Keratinocyte (primary cell): Measurements from ENCODE around the gene LEAP2. TPM values are rescaled to one million over a fixed set of nuclear protein-coding genes. Genes with fewer than 3 reads are reported as not detected.

ENCODE experiments used
- DNase-seq: peaks from one replicate; pipeline ENCODE4 v3.0.0-alpha.2; 2011; ENCODE audit warnings: low read depth, missing footprints, low spot score
- FAIRE-seq: peaks from 2 replicates; lab custom pipeline; 2011; peaks lifted over from hg19 to GRCh38; lab: Jason Lieb, UNC
- H2AFZ ChIP-seq: 2 replicates; pipeline ENCODE4 v1.6.0; 2012; ENCODE audit warnings: low read length, control low read depth, inconsistent platforms; ENCODE audit not compliant: control insufficient read depth
- H3K27ac ChIP-seq: 2 replicates; pipeline ENCODE4 v1.5.1; 2011; ENCODE audit warnings: low read length; ENCODE audit not compliant: control insufficient read depth, insufficient read depth
- H3K27me3 ChIP-seq: 3 replicates; pipeline ENCODE4 v1.6.0; 2011; ENCODE audit warnings: low read length; ENCODE audit not compliant: control insufficient read depth, insufficient read depth; ENCODE audit errors: extremely low read depth
- H3K36me3 ChIP-seq, 2 experiments: 2 replicates in 1 of 2; 3 replicates in 1 of 2; pipeline ENCODE4 v1.5.1; 2011; ENCODE audit warnings: low read length in 2 of 2, mild to moderate bottlenecking in 1 of 2; ENCODE audit not compliant: control insufficient read depth in 2 of 2, insufficient read depth in 2 of 2; ENCODE audit errors: extremely low read depth in 1 of 2
- H3K4me1 ChIP-seq: 3 replicates; pipeline ENCODE4 v1.5.1; 2011; ENCODE audit warnings: low read length; ENCODE audit not compliant: control insufficient read depth, insufficient read depth; ENCODE audit errors: extremely low read depth
- H3K4me2 ChIP-seq: 3 replicates; pipeline ENCODE4 v1.6.0; 2011; ENCODE audit warnings: low read depth, low read length; ENCODE audit not compliant: control insufficient read depth, insufficient read depth; ENCODE audit errors: extremely low read depth
- H3K4me3 ChIP-seq, 3 experiments: fragments of 200-600 bp in 1 of 3; sonication (generic) in 1 of 3; 2 replicates in 2 of 3; 3 replicates in 1 of 3; pipeline ENCODE4 v1.5.1; 2011 to 2016; ENCODE audit warnings: low read length in 3 of 3, mild to moderate bottlenecking in 3 of 3, control low read depth in 2 of 3, inconsistent platforms in 1 of 3, low read depth in 1 of 3, mixed read lengths in 1 of 3, mixed run types in 1 of 3, moderate library complexity in 1 of 3; ENCODE audit not compliant: control insufficient read depth in 2 of 3, insufficient read depth in 2 of 3; ENCODE audit errors: extremely low read depth in 1 of 3
- H3K79me2 ChIP-seq: 2 replicates; pipeline ENCODE4 v1.6.0; 2012; ENCODE audit warnings: low read length; ENCODE audit not compliant: control insufficient read depth, insufficient read depth
- H3K9ac ChIP-seq: 3 replicates; pipeline ENCODE4 v1.6.0; 2011; ENCODE audit warnings: low read length; ENCODE audit not compliant: control insufficient read depth, insufficient read depth; ENCODE audit errors: extremely low read depth
- H3K9me1 ChIP-seq: 3 replicates; pipeline ENCODE4 v1.6.0; 2011; ENCODE audit warnings: low read length; ENCODE audit not compliant: control insufficient read depth, insufficient read depth; ENCODE audit errors: extremely low read depth
- H3K9me3 ChIP-seq: 2 replicates; pipeline ENCODE4 v1.5.1; 2012; ENCODE audit warnings: low read depth, low read length; ENCODE audit not compliant: control insufficient read depth
- H4K20me1 ChIP-seq: 3 replicates; pipeline ENCODE4 v1.6.0; 2011; ENCODE audit warnings: low read length; ENCODE audit not compliant: control insufficient read depth, insufficient read depth; ENCODE audit errors: extremely low read depth
- EZH2 ChIP-seq: IDR thresholded peaks from one replicate; pipeline ENCODE4 v1.6.1; 2012; ENCODE audit warnings: inconsistent platforms, mild to moderate bottlenecking, low read length, moderate library complexity
- dilution Hi-C: fragments of 300-500 bp; cut with MboI; formaldehyde crosslinking; loops from one replicate; pipeline ENCODE4 v1.7.0; 2020; ENCODE audit warnings: low sequenced_read_pairs; ENCODE audit not compliant: extremely low pct_ligation_motif_present
- polyA plus RNA-seq, 5 experiments: library from polyadenylated mRNA; depleted of rRNA in 3 of 5; stranded (reverse) in 3 of 5; stranded (forward) in 1 of 5; unstranded in 1 of 5; fragments of >200 nt; gene quantifications; 1 replicate in 1 of 5; 2 replicates in 3 of 5; 3 replicates in 1 of 5; pipeline versions ENCODE4 v1.2.1 to v1.2.3, GENCODE V29; 2011 to 2012; ENCODE audit warnings: missing spikeins in 2 of 5, low read depth in 1 of 5, low replicate concordance in 1 of 5
- small RNA-seq, 3 experiments: library from RNA; depleted of rRNA; stranded (forward); fragments of <200 nt; gene quantifications; one replicate each; pipeline ENCODE3, GENCODE V24; 2012; ENCODE audit warnings: low read depth in 3 of 3, low replicate concordance in 1 of 3; ENCODE audit not compliant: insufficient read length in 3 of 3
- TF ChIP-seq, protein P1 (sequence below), 3 experiments: IDR thresholded peaks in 1 of 3; conservative IDR thresholded peaks in 1 of 3; optimal IDR thresholded peaks in 1 of 3; 2 replicates in 2 of 3; 3 replicates in 1 of 3; pipeline versions ENCODE3 to v1.5.1; 2011; ENCODE audit warnings: low read length in 3 of 3, mild to moderate bottlenecking in 3 of 3, moderate library complexity in 2 of 3, control low read depth in 1 of 3, inconsistent platforms in 1 of 3; ENCODE audit not compliant: insufficient read depth in 2 of 3; ENCODE audit errors: extremely low read depth in 1 of 3

Gene LEAP2
- polyA plus RNA-seq, 1 donor (not counting 4 experiments of a cell fraction or from before 2014, with no cell fraction given), result 1.2 TPM

DNA sequence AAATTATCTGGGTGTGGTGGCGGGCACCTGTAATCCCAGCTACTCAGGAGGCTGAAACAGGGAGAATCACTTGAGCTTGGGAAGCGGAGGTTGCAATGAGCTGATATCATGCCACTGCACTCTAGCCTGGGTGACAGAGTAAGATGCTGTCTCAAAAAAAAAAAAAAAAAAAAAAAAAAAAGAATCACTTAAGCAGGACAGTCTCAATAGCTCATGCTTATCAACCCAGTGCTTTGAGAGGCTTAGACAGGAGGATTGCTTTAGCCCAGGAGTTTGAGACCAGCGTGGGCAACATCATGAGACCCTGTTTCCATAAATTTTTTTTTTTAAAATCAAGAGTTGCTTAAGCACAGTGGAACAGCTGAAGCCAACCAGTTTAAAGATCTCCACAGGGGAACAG, 42.6 kb downstream of the LEAP2 start:
- dilution Hi-C loops, result no loop called here
- no peak overlapping the region for H3K4me3 ChIP-seq
- peak overlapping the region; percentile 42 for H3K27ac ChIP-seq
- FAIRE-seq (no peak), DNase-seq (no peak)
- no peak overlapping the region for H2AFZ ChIP-seq
- no peak overlapping the region for H3K4me2 ChIP-seq
- H3K4me1 ChIP-seq, result peaks cover 3% of the 10 kb centered on the region
- H3K9me1 ChIP-seq, result no peaks in the 10 kb centered on the region
- peaks cover 7 to 13% of the 10 kb centered on the region in 2 experiments for H3K36me3 ChIP-seq
- no peaks in the 10 kb centered on the region for H3K27me3 ChIP-seq
- H3K79me2 ChIP-seq, result peaks cover 27% of the 10 kb centered on the region
- H3K9me3 ChIP-seq, result no peaks in the 10 kb centered on the region
- no peak overlapping the region for H3K9ac ChIP-seq
- H4K20me1 ChIP-seq, result no peaks in the 10 kb centered on the region
- no peak for TF ChIP-seq EZH2
- TF ChIP-seq, protein P1, sequence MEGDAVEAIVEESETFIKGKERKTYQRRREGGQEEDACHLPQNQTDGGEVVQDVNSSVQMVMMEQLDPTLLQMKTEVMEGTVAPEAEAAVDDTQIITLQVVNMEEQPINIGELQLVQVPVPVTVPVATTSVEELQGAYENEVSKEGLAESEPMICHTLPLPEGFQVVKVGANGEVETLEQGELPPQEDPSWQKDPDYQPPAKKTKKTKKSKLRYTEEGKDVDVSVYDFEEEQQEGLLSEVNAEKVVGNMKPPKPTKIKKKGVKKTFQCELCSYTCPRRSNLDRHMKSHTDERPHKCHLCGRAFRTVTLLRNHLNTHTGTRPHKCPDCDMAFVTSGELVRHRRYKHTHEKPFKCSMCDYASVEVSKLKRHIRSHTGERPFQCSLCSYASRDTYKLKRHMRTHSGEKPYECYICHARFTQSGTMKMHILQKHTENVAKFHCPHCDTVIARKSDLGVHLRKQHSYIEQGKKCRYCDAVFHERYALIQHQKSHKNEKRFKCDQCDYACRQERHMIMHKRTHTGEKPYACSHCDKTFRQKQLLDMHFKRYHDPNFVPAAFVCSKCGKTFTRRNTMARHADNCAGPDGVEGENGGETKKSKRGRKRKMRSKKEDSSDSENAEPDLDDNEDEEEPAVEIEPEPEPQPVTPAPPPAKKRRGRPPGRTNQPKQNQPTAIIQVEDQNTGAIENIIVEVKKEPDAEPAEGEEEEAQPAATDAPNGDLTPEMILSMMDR (optimal IDR thresholded peaks at IDR 0.05 in 1 of 3, IDR thresholded peaks at IDR 0.05 in 1 of 3, conservative IDR thresholded peaks at IDR 0.05 in 1 of 3; ENCODE audit: extremely low read depth in 1 of 3, insufficient read depth in 2 of 3, low read length in 3 of 3), result no peak

Small RNA genes lying within 50 kb of the gene (small RNA-seq; reads per million reads assigned to genes)
- 0 reads per million in 3 experiments for gene RNA5SP192

Other genes starting within 250 kb of the LEAP2 start
- gene IL13, start 215.5 kb upstream of the LEAP2 start, polyA plus RNA-seq, result not detected in 3 replicates
- gene IL4, start 199.7 kb upstream of the LEAP2 start, polyA plus RNA-seq, result not detected in 3 replicates
- 7.0 to 15.4 TPM (median 8.6 TPM) in 3 replicates for gene KIF3A, start 136.1 kb upstream of the LEAP2 start, polyA plus RNA-seq
- gene CCNI2, start 126.2 kb upstream of the LEAP2 start, polyA plus RNA-seq, result 0.05 to 0.14 TPM in 2 of 3 replicates, not detected in the other
- 41.6 to 50.2 TPM (median 46.4 TPM) in 3 replicates for gene SEPTIN8, start 96.4 kb upstream of the LEAP2 start, polyA plus RNA-seq
- not detected in 3 replicates for gene SOWAHA, start 60.4 kb upstream of the LEAP2 start, polyA plus RNA-seq
- 0.25 to 0.73 TPM (median 0.58 TPM) in 3 replicates for gene SHROOM1, start 43.0 kb upstream of the LEAP2 start, polyA plus RNA-seq
- 0.11 to 0.54 TPM (median 0.21 TPM) in 3 replicates for gene GDF9, start 7.2 kb upstream of the LEAP2 start, polyA plus RNA-seq
- 199 to 488 TPM (median 398 TPM) in 3 replicates for gene UQCRQ, start 7.0 kb upstream of the LEAP2 start, polyA plus RNA-seq
- 44.9 to 66.9 TPM (median 51.3 TPM) in 3 replicates for gene AFF4, start 90.0 kb downstream of the LEAP2 start, polyA plus RNA-seq
- 29.1 to 41.1 TPM (median 38.5 TPM) in 3 replicates for gene ZCCHC10, start 152.9 kb downstream of the LEAP2 start, polyA plus RNA-seq
- gene HSPA4, start 178.3 kb downstream of the LEAP2 start, polyA plus RNA-seq, result 51.4 to 119 TPM (median 79.3 TPM) in 3 replicates